Progenitor cell of endocrine pancreas (in vitro differentiated cells): Measurements from ENCODE around the gene TIMM13. TPM values are rescaled to one million over a fixed set of nuclear protein-coding genes. Genes with fewer than 3 reads are reported as not detected.
"Not testable (repeated sequence)": the region's sequence is repeated elsewhere in the genome, so short reads cannot be mapped to it uniquely, and the experiment has no call there.

Experiments used
- DNase-seq: peaks from one replicate; pipeline ENCODE4 v3.0.0; 2021; ENCODE audit warnings: low spot score; ENCODE audit not compliant: unreplicated experiment
- H3K27ac Mint-ChIP-seq: 2 replicates; pipeline ENCODE4 v1.8.0; 2021; ENCODE audit warnings: mild to moderate bottlenecking, moderate library complexity, mixed read lengths
- H3K27me3 Mint-ChIP-seq: 2 replicates; pipeline ENCODE4 v1.8.0; 2021; ENCODE audit warnings: mixed read lengths
- H3K36me3 Mint-ChIP-seq: 2 replicates; pipeline ENCODE4 v1.8.0; 2022; ENCODE audit warnings: mixed read lengths; ENCODE audit not compliant: insufficient read depth
- H3K4me1 Mint-ChIP-seq: 2 replicates; pipeline ENCODE4 v1.8.0; 2021; ENCODE audit warnings: low read depth, mixed read lengths
- H3K4me3 Mint-ChIP-seq: 2 replicates; pipeline ENCODE4 v1.8.0; 2021; ENCODE audit warnings: low read depth, mild to moderate bottlenecking, moderate library complexity, mixed read lengths
- H3K9me3 Mint-ChIP-seq: 2 replicates; pipeline ENCODE4 v1.8.0; 2021; ENCODE audit warnings: low read depth, mixed read lengths
- total RNA-seq: library from RNA; stranded (reverse); gene quantifications from 2 replicates; pipeline ENCODE4 v1.2.1, GENCODE V29; 2021
- TF ChIP-seq, protein P1 (sequence below): fragments of 200-600 bp; sonication (generic); IDR thresholded peaks from one replicate; pipeline ENCODE4 v1.5.0; 2021; ENCODE audit warnings: antibody characterized with exemption, mild to moderate bottlenecking; ENCODE audit not compliant: unreplicated experiment

TIMM13 gene
- total RNA-seq, 1 donor from 2014 or later: 110 TPM

DNA sequence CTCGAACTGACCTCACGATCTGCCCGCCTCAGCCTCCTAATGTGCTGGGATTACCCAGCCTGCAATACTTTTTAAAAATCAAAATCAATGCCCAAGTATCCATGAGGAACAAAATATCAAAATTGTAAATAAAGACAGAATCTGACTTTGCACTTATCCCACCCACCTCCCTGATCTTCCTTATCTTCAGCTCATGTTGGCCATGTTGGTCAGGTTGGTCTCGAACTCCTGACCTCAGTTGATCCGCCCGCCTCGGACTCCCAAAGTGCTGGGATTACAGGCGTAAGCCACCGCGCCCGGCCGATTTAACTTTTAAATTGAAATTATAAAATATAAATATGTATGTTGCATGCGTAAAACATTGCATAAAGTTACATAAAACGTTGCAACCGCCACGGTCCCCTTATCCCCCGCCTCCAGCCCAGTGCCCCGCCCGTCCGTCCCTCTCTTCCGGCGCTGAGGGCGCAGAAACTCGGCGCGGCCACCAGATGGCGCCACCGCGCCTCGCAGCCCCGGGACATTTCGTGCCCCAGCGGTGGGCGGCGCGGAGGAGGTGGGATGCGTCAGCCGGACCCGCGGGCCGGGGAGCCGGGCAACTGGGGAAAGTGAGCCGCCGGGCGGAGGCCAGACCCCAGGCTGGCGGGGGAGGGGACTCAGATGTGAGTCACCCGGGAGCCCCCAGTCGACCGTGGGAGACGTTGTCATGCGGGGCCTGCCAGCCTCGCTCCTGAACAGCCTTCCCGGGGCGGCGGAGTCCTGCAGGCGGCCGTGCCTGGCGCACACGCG lies 47.0 kb upstream of the TIMM13 start:
- Mint-ChIP-seq H3K4me1 (peaks cover 20% of the 10 kb centered on the region), H3K4me3 (peak overlapping the region; percentile 3), H3K36me3 (no peaks in the 10 kb centered on the region), H3K27me3 (peaks cover 35% of the 10 kb centered on the region), H3K9me3 (no peaks in the 10 kb centered on the region), H3K27ac (peak overlapping the region; percentile 77)
- peak; percentile 85 for DNase-seq
- TF ChIP-seq, protein P1, sequence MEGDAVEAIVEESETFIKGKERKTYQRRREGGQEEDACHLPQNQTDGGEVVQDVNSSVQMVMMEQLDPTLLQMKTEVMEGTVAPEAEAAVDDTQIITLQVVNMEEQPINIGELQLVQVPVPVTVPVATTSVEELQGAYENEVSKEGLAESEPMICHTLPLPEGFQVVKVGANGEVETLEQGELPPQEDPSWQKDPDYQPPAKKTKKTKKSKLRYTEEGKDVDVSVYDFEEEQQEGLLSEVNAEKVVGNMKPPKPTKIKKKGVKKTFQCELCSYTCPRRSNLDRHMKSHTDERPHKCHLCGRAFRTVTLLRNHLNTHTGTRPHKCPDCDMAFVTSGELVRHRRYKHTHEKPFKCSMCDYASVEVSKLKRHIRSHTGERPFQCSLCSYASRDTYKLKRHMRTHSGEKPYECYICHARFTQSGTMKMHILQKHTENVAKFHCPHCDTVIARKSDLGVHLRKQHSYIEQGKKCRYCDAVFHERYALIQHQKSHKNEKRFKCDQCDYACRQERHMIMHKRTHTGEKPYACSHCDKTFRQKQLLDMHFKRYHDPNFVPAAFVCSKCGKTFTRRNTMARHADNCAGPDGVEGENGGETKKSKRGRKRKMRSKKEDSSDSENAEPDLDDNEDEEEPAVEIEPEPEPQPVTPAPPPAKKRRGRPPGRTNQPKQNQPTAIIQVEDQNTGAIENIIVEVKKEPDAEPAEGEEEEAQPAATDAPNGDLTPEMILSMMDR: peak; percentile 99

DNA sequence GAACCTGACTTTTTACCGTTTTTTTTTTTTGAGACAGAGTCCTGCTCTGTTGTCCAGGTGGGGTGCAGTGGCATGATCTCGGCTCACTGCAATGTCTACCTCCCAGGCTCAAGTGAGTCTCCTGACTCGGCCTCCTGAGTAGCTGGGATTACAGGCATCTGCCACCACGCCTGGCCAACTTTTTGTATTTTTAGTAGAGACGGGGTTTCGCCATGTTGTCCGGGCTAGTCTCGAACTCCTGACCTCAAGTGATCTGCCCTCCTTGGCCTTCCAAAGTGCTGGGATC lies 42.5 kb upstream of the TIMM13 start:
- H3K9me3 Mint-ChIP-seq, H3K4me3 Mint-ChIP-seq, H3K36me3 Mint-ChIP-seq, DNase-seq, H3K27me3 Mint-ChIP-seq, H3K4me1 Mint-ChIP-seq: not testable (repeated sequence)
- H3K27ac Mint-ChIP-seq: peak overlapping the region; percentile 27

DNA sequence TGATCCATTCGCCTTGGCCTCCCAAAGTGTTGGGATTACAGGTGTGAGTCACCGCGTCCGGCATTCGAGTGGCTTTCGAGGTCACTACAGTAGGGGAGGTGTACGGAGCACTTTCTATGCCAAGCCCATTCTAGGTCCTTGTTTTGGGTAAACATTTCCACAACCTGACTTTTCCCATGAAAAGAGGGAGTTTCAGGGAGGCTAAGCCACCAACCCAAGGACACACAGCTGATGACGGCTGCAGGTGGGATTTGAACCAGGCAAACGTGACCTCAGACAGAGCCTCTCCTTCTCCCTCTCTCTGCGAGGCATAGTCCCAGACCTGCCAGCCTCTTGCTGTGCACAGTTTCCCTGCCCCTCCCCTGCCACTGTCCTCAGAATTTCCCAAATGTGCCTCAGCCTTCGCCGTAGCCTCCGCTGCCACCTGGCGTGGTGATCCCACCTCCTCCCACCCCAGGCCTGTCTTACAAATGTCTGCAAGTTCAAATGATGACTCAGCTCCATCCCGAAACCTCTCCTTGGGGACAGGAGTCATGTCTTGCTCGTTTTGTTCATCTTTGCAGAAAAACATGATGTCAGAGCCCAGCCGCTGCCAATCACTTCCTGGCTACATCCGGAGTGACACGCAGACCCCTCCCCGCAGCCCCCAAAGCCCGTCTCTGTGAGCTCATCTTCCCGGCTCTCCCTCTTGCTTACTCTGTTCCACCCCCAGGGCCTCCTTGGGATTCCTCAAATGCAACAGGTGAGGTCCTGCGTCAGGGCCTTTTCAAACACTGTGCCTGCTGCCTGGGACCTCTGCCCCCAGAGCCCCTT lies 41.9 kb upstream of the TIMM13 start:
- Mint-ChIP-seq H3K9me3 (no peaks in the 10 kb centered on the region), H3K27me3 (peaks cover 6% of the 10 kb centered on the region), H3K36me3 (no peaks in the 10 kb centered on the region), H3K4me1 (no peaks in the 10 kb centered on the region), H3K4me3 (no peak overlapping the region), H3K27ac (peak overlapping the region; percentile 27)
- no peak for DNase-seq
- TF ChIP-seq, protein P1: no peak

DNA sequence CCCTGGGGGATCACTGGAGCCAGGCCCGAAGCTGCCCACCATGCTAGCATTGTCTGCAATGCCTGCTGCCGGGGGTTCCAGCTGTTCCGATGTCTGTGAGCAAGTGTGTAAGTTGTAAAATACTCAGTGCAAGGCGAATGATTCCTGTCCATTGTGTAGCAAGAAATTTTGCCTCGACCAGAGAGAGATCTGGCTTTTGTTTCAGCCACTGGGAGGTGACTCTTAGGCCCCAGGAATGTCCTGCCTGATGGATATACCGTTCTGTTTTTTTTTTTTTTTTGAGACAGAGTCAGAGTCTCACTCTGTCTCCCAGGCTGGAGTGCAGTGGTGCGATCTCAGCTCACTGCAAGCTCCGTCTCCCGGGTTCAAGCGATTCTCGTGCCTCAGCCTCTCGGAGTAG lies 41.2 kb upstream of the TIMM13 start:
- H3K27ac Mint-ChIP-seq: no peak overlapping the region

DNA sequence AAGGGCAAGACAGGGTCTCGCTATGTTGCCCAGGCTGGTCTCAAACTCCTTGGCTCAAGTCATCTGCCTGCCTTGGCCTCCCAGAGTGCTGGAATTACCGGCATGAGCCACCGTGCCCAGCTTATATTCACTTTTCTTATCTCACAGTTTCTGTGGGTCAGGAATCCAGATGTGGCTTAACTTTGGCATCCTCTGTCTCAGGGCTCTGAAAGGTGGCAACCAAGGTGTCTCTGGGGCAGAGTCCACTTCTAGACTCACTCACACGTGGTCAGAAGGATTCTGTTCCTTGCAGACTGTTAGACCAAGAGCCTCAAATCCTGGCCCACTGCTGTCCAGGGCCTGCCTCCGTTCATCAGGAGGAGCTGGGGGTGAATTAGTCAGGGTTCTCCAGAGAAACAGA lies 37.0 kb upstream of the TIMM13 start:
- no peak overlapping the region for H3K4me3 Mint-ChIP-seq
- H3K27ac Mint-ChIP-seq: no peak overlapping the region
- no peak for DNase-seq
- no peaks in the 10 kb centered on the region for H3K4me1 Mint-ChIP-seq
- H3K27me3 Mint-ChIP-seq: peaks cover 4% of the 10 kb centered on the region
- H3K36me3 Mint-ChIP-seq: no peaks in the 10 kb centered on the region
- H3K9me3 Mint-ChIP-seq: no peaks in the 10 kb centered on the region
- TF ChIP-seq, protein P1: no peak

More for the DNA sequence above, 41.2 kb upstream of the TIMM13 start:
- Mint-ChIP-seq H3K9me3 (no peaks in the 10 kb centered on the region), H3K4me3 (no peak overlapping the region), H3K27me3 (peaks cover 6% of the 10 kb centered on the region), H3K4me1 (no peaks in the 10 kb centered on the region), H3K36me3 (no peaks in the 10 kb centered on the region)
- TF ChIP-seq, protein P1: no peak
- no peak for DNase-seq

DNA sequence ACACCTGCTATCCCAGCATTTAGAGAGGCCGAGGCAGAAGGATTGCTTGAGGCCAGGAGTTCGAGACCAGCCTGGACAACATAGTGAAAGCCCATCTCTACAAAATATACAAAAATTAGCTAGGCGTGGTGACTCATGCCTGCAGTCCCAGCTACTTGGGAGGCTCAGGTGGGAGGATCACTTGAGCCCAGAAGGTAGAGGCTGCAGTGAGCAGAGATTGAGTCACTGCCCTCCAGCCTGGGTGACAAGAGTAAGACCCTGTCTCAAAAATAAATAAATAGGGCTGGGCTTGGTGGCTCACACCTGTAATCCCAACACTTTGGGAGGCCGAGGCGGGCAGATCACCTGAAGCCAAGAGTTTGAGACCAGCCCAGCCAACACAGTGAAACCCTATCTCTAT lies 36.3 kb upstream of the TIMM13 start:
- DNase-seq, H3K36me3 Mint-ChIP-seq, H3K27me3 Mint-ChIP-seq, H3K4me1 Mint-ChIP-seq, H3K4me3 Mint-ChIP-seq, H3K27ac Mint-ChIP-seq, H3K9me3 Mint-ChIP-seq: not testable (repeated sequence)
